ENCODE results near the gene COQ10B. TPM values are rescaled to one million over a fixed set of nuclear protein-coding genes. Genes with fewer than 3 reads are reported as not detected.

COQ10B gene
- total RNA-seq, 1 donor from 2014 or later: 9.1 TPM

DNA sequence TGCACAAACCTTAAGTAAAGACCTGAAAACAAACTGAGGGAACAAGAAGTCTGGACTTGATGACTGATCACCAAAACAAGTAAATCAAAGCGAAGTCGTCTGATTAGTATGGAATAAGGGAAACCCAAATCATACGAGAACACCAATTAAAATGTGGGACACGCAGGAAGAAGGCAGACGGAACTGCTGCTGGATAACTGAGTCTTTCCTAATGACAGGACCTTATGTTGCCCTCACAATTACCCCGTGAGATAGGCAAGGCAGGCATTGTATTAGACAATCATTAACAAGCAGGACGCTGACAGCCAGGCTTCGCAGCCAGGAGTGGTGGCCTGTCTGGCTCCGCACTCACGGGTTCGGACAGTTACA is 614 bp upstream of the COQ10B start:
- peak overlapping the region; percentile 99 for H3K4me3 Mint-ChIP-seq
- no peak for DNase-seq (ENCODE audit: low read depth, low spot score)
- H3K4me1 Mint-ChIP-seq: peaks cover 23% of the 10 kb centered on the region
- no peaks in the 10 kb centered on the region for H3K27me3 Mint-ChIP-seq (ENCODE audit: low read depth)
- no peaks in the 10 kb centered on the region for H3K9me3 Mint-ChIP-seq
- H3K36me3 Mint-ChIP-seq (ENCODE audit: low read depth): no peaks in the 10 kb centered on the region
- H3K27ac Mint-ChIP-seq (ENCODE audit: unreplicated experiment): peak overlapping the region; percentile 65
- TF ChIP-seq, protein P1, sequence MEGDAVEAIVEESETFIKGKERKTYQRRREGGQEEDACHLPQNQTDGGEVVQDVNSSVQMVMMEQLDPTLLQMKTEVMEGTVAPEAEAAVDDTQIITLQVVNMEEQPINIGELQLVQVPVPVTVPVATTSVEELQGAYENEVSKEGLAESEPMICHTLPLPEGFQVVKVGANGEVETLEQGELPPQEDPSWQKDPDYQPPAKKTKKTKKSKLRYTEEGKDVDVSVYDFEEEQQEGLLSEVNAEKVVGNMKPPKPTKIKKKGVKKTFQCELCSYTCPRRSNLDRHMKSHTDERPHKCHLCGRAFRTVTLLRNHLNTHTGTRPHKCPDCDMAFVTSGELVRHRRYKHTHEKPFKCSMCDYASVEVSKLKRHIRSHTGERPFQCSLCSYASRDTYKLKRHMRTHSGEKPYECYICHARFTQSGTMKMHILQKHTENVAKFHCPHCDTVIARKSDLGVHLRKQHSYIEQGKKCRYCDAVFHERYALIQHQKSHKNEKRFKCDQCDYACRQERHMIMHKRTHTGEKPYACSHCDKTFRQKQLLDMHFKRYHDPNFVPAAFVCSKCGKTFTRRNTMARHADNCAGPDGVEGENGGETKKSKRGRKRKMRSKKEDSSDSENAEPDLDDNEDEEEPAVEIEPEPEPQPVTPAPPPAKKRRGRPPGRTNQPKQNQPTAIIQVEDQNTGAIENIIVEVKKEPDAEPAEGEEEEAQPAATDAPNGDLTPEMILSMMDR (conservative IDR thresholded peaks at IDR 0.05): no peak

DNA sequence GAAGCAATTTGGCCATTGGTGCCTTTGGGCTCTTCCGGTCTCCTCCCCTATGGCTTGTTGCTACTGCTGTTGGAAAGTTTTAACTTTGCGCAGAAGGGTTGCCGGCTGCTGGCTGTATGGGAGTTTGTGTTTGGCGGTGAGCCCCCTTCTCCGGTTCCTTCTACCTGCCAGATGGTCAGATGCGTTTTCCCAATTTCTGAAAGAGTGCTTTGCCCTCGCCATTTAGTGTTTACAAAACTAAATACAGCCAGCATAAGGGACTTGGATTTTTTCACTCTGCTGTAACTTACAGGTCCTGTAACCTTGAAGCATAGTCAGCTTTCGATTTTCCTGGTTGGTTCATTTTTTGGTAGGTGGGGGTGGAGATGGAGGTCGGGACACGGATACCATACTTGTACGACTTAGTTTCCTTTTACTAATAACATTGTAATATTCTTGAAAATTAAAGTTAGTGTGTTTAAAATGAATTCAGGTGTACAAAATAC is 604 bp downstream of the COQ10B start:
- TF ChIP-seq, protein P1 (conservative IDR thresholded peaks at IDR 0.05): no peak
- Mint-ChIP-seq H3K36me3 (ENCODE audit: low read depth) (no peaks in the 10 kb centered on the region), H3K4me1 (peaks cover 23% of the 10 kb centered on the region), H3K9me3 (no peaks in the 10 kb centered on the region), H3K27me3 (ENCODE audit: low read depth) (no peaks in the 10 kb centered on the region), H3K4me3 (peak overlapping the region; percentile 99), H3K27ac (ENCODE audit: unreplicated experiment) (peak overlapping the region; percentile 100)
- DNase-seq (ENCODE audit: low read depth, low spot score): no peak

DNA sequence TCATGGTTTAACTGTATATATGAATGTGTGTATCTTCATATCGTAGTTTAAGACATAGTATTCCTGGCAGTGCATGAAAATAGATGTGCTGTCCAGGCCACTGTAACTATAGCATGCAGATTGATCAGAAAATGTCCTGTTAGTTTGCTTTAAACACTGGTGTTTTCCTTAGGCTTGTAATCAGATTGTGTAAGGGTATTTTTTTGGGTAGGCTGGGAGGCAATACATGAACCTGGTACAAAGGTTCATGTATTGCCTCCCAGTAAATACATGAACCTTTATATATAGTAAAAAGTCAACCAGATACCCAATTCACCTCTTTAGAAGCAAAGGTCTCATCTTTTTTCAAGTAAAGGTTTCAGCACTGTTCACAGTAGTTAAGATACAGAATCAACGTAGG is 1.6 kb downstream of the COQ10B start:
- no peaks in the 10 kb centered on the region for H3K9me3 Mint-ChIP-seq
- no peak for DNase-seq (ENCODE audit: low read depth, low spot score)
- no peaks in the 10 kb centered on the region for H3K27me3 Mint-ChIP-seq (ENCODE audit: low read depth)
- no peaks in the 10 kb centered on the region for H3K36me3 Mint-ChIP-seq (ENCODE audit: low read depth)
- H3K4me3 Mint-ChIP-seq: peak overlapping the region; percentile 99
- TF ChIP-seq, protein P1 (conservative IDR thresholded peaks at IDR 0.05): no peak
- peaks cover 23% of the 10 kb centered on the region for H3K4me1 Mint-ChIP-seq
- H3K27ac Mint-ChIP-seq (ENCODE audit: unreplicated experiment): no peak overlapping the region

DNA sequence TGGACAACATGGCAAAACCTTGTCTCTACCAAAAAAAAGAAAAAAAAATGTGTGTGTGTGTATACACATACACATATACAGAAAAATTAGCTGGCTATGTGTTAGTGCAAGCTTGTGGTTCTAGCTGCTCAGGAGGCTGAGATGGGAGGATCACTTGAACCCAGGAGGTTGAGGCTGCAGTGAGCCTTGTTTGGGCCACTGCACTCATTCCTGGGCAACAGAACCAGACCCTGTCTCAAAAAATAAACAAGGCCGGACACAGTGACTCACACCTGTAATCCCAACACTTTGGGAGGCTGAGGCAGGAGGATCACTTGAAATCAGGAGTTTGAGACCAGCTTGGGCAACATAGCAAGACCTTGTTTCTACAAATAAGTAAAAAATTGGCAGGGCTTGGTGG is 2.1 kb downstream of the COQ10B start:
- Mint-ChIP-seq H3K4me1 (peaks cover 23% of the 10 kb centered on the region), H3K9me3 (no peaks in the 10 kb centered on the region), H3K27me3 (ENCODE audit: low read depth) (no peaks in the 10 kb centered on the region), H3K27ac (ENCODE audit: unreplicated experiment) (no peak overlapping the region), H3K4me3 (peak overlapping the region; percentile 56), H3K36me3 (ENCODE audit: low read depth) (no peaks in the 10 kb centered on the region)
- DNase-seq (ENCODE audit: low read depth, low spot score): no peak
- TF ChIP-seq, protein P1 (conservative IDR thresholded peaks at IDR 0.05): no peak

GRCh38 chr2:197460649-197461048 is 7.3 kb downstream of the COQ10B start:
- TF ChIP-seq, protein P1 (conservative IDR thresholded peaks at IDR 0.05): no peak
- no peak overlapping the region for H3K4me3 Mint-ChIP-seq
- H3K9me3 Mint-ChIP-seq: no peaks in the 10 kb centered on the region
- no peaks in the 10 kb centered on the region for H3K4me1 Mint-ChIP-seq
- no peak for DNase-seq (ENCODE audit: low read depth, low spot score)
- H3K27ac Mint-ChIP-seq (ENCODE audit: unreplicated experiment): no peak overlapping the region
- no peaks in the 10 kb centered on the region for H3K27me3 Mint-ChIP-seq (ENCODE audit: low read depth)
- no peaks in the 10 kb centered on the region for H3K36me3 Mint-ChIP-seq (ENCODE audit: low read depth)

GRCh38 chr2:197461057-197461456 is 7.7 kb downstream of the COQ10B start:
- Mint-ChIP-seq H3K9me3 (no peaks in the 10 kb centered on the region), H3K4me3 (no peak overlapping the region), H3K4me1 (no peaks in the 10 kb centered on the region), H3K27ac (ENCODE audit: unreplicated experiment) (no peak overlapping the region), H3K36me3 (ENCODE audit: low read depth) (no peaks in the 10 kb centered on the region), H3K27me3 (ENCODE audit: low read depth) (no peaks in the 10 kb centered on the region)
- DNase-seq (ENCODE audit: low read depth, low spot score): no peak
- TF ChIP-seq, protein P1 (conservative IDR thresholded peaks at IDR 0.05): no peak
